GM12878 (cell line): ENCODE results near the gene AMMECR1. TPM values are rescaled to one million over a fixed set of nuclear protein-coding genes. Genes with fewer than 3 reads are reported as not detected.

Source experiments
- ATAC-seq: fragments of 200-7000 bp; cut with Tn5 transposase; 3 replicates; pipeline ENCODE4 v1.9.1; 2020; ENCODE audit warnings: mild to moderate bottlenecking, moderate library complexity
- BruUV-seq: library from RNA; stranded (reverse); fragments of 400-500 nt; replicated peaks from 2 replicates; lab custom pipeline; 2021; lab: Mats Ljungman, UMichigan
- CTCF ChIA-PET: fragments of 300-600 bp; sonication (Branson Sonifier 250); formaldehyde crosslinking; extraction: SDS; loops from one replicate; lab custom pipeline; 2021; ENCODE audit warnings: inconsistent platforms; lab: Yijun Ruan, JAX
- POLR2A ChIA-PET: fragments of 350-600 bp; formaldehyde crosslinking; extraction: SDS; loops from one replicate; lab custom pipeline; 2021; ENCODE audit warnings: inconsistent platforms; lab: Charles Lee
- RAD21 ChIA-PET: fragments of 300-600 bp; sonication (Branson Sonifier 250); formaldehyde crosslinking; loops from one replicate; lab custom pipeline; 2023; ENCODE audit warnings: antibody characterized with exemption; ENCODE audit not compliant: unreplicated experiment; lab: Charles Lee
- SMC1A ChIA-PET: fragments of 300-600 bp; sonication (Branson Sonifier 250); formaldehyde crosslinking; loops from one replicate; lab custom pipeline; 2023; ENCODE audit not compliant: unreplicated experiment, uncharacterized antibody; lab: Charles Lee
- DNase-seq: peaks from one replicate; pipeline ENCODE4 v3.0.0-alpha.2; 2011; ENCODE audit warnings: low read depth, low spot score
- FAIRE-seq: peaks from 3 replicates; lab custom pipeline; 2011; peaks lifted over from hg19 to GRCh38; lab: Jason Lieb, UNC
- H2AFZ ChIP-seq: 2 replicates; pipeline ENCODE4 v1.6.0; 2011; ENCODE audit warnings: low read depth, low read length, control low read depth; ENCODE audit not compliant: control insufficient read depth
- H3K27ac ChIP-seq: 2 replicates; pipeline ENCODE4 v1.5.1; 2011; ENCODE audit warnings: control low read depth; ENCODE audit not compliant: control insufficient read depth, insufficient read depth
- H3K27me3 ChIP-seq, 2 experiments: replicated peaks in 1 of 2; 2 replicates each; pipeline versions ENCODE4 v1.6.0 to v1.6.1; 2011; ENCODE audit warnings: low read length in 1 of 2; ENCODE audit not compliant: control insufficient read depth in 2 of 2, insufficient read depth in 2 of 2
- H3K36me3 ChIP-seq, 2 experiments: 2 replicates each; pipeline ENCODE4 v1.5.1; 2011; ENCODE audit warnings: low read length in 1 of 2; ENCODE audit not compliant: control insufficient read depth in 2 of 2, insufficient read depth in 2 of 2
- H3K4me1 ChIP-seq: 2 replicates; pipeline ENCODE4 v1.6.1; 2011; ENCODE audit warnings: mild to moderate bottlenecking, low read length, moderate library complexity, mixed read lengths; ENCODE audit not compliant: control insufficient read depth, insufficient read depth
- H3K4me2 ChIP-seq: 2 replicates; pipeline ENCODE4 v1.6.0; 2011; ENCODE audit warnings: control low read depth; ENCODE audit not compliant: control insufficient read depth, insufficient read depth
- H3K4me3 ChIP-seq: fragments of 200-600 bp; sonication (generic); 2 replicates; pipeline ENCODE4 v1.5.1; 2016
- H3K79me2 ChIP-seq: 2 replicates; pipeline ENCODE4 v1.6.0; 2011; ENCODE audit warnings: low read length; ENCODE audit not compliant: control insufficient read depth, insufficient read depth
- H3K9ac ChIP-seq: 2 replicates; pipeline ENCODE4 v1.8.0; 2011; ENCODE audit warnings: low read length, control low read depth, mixed read lengths; ENCODE audit not compliant: control insufficient read depth, insufficient read depth
- H3K9me3 ChIP-seq: replicated peaks from 3 replicates; pipeline ENCODE4 v1.5.1; 2011; ENCODE audit warnings: mild to moderate bottlenecking, low read length; ENCODE audit not compliant: control insufficient read depth, insufficient read depth
- H4K20me1 ChIP-seq: 2 replicates; pipeline ENCODE4 v1.6.0; 2011; ENCODE audit not compliant: control insufficient read depth, insufficient read depth
- BACH1 ChIP-seq: fragments of 450-650 bp; IDR thresholded peaks from 2 replicates; pipeline ENCODE4 v1.6.1; 2017; ENCODE audit warnings: mild to moderate bottlenecking, borderline replicate concordance
- BHLHE40 ChIP-seq, 2 experiments: fragments of 450-650 bp in 1 of 2; IDR thresholded peaks; 2 replicates each; pipeline ENCODE4 v1.6.1; 2011 to 2017; ENCODE audit warnings: low read depth in 2 of 2, borderline replicate concordance in 1 of 2, improper control_type of control experiment in 1 of 2, low read length in 1 of 2, mild to moderate bottlenecking in 1 of 2
- CHD1 ChIP-seq: IDR thresholded peaks from 2 replicates; pipeline ENCODE4 v1.6.1; 2012; ENCODE audit warnings: low read depth, low read length, improper control_type of control experiment
- CHD4 ChIP-seq: fragments of 200-600 bp; sonication (generic); IDR thresholded peaks from 2 replicates; pipeline ENCODE4 v1.6.1; 2016; ENCODE audit warnings: mild to moderate bottlenecking
- IRF4 ChIP-seq: IDR thresholded peaks from 2 replicates; pipeline ENCODE4 v1.6.1; 2011; ENCODE audit warnings: low read depth, low read length
- LARP7 ChIP-seq: fragments of 450-650 bp; IDR thresholded peaks from 2 replicates; pipeline ENCODE4 v1.6.1; 2017; ENCODE audit warnings: mild to moderate bottlenecking
- RB1 ChIP-seq: fragments of 450-650 bp; formaldehyde crosslinking; IDR thresholded peaks from 2 replicates; pipeline ENCODE4 v1.6.1; 2017; ENCODE audit warnings: mild to moderate bottlenecking, borderline replicate concordance
- RUNX3 ChIP-seq: IDR thresholded peaks from 2 replicates; pipeline ENCODE4 v1.6.1; 2012; ENCODE audit warnings: low read length, inconsistent platforms
- SIN3A ChIP-seq: IDR thresholded peaks from 2 replicates; pipeline ENCODE4 v1.6.1; 2012; ENCODE audit warnings: low read depth, low read length, improper control_type of control experiment
- TCF3 ChIP-seq: IDR thresholded peaks from 2 replicates; pipeline ENCODE4 v1.6.1; 2012; ENCODE audit warnings: low read depth, mild to moderate bottlenecking, low read length, borderline replicate concordance; ENCODE audit not compliant: insufficient read depth
- WGBS: methylation state at CpG from one replicate; pipeline ENCODE4 v1.1.6; 2016; ENCODE audit warnings: low lambda C conversion rate; ENCODE audit not compliant: insufficient replicate concordance, insufficient coverage; ENCODE audit errors: missing lambda C conversion rate; 5-methylcytosine and 5-hydroxymethylcytosine counted together
- in situ Hi-C: fragments of 300-500 bp; cut with MboI; formaldehyde crosslinking; loops from 9 replicates; pipeline ENCODE4 v1.14.3; 2018; ENCODE audit warnings: mixed read lengths
- intact Hi-C: fragments of 100-400 bp; cut with micrococcal nuclease; formaldehyde crosslinking; loops from one replicate; pipeline ENCODE4 v1.14.2; 2022; ENCODE audit not compliant: unreplicated experiment
- polyA plus RNA-seq, 11 experiments: library from polyadenylated mRNA; depleted of rRNA in 4 of 11; unstranded in 6 of 11; stranded (reverse) in 5 of 11; fragments of >200 nt; fragmentation: Nextera tagmentation in 4 of 11; fragmentation: Illumina TruSeq in 1 of 11; extraction: Ambion mirVana in 4 of 11; extraction: Trizol in 1 of 11; gene quantifications; 1 replicate in 1 of 11; 2 replicates in 10 of 11; pipeline versions ENCODE4 v1.2.1 to v1.2.3, GENCODE V29; 2011 to 2016; ENCODE audit warnings: inconsistent platforms in 2 of 11, missing spikeins in 2 of 11, low read depth in 1 of 11
- total RNA-seq, 4 experiments: library from RNA; depleted of rRNA in 3 of 4; stranded (reverse); fragments of >200 nt in 3 of 4; fragmentation: Illumina TruSeq in 1 of 4; extraction: Trizol in 1 of 4; gene quantifications; 2 replicates each; pipeline versions ENCODE4 v1.2.1 to v1.2.3, GENCODE V29; 2013 to 2021
- TF ChIP-seq, protein P1 (sequence below): IDR thresholded peaks from 2 replicates; pipeline ENCODE4 v1.6.1; 2011; ENCODE audit warnings: borderline replicate concordance, low read depth, mild to moderate bottlenecking, moderate library complexity, mixed read lengths, low read length; ENCODE audit not compliant: insufficient read depth; ENCODE audit errors: extremely low read length
- TF ChIP-seq, protein P2 (sequence below): fragments of 450-650 bp; formaldehyde crosslinking; IDR thresholded peaks from 2 replicates; pipeline ENCODE4 v1.5.0; 2022; ENCODE audit warnings: mild to moderate bottlenecking, missing genetic modification characterization
- TF ChIP-seq, protein P3 (sequence below): IDR thresholded peaks from 2 replicates; pipeline ENCODE4 v1.6.1; 2012; ENCODE audit warnings: low read length, inconsistent platforms

AMMECR1 gene
- total and polyA plus RNA-seq, 10 of the 15 experiments (the other 5 are each of a cell fraction or from before 2014, with no cell fraction given): 4.9 to 25.6 (median 10.7) TPM

DNA sequence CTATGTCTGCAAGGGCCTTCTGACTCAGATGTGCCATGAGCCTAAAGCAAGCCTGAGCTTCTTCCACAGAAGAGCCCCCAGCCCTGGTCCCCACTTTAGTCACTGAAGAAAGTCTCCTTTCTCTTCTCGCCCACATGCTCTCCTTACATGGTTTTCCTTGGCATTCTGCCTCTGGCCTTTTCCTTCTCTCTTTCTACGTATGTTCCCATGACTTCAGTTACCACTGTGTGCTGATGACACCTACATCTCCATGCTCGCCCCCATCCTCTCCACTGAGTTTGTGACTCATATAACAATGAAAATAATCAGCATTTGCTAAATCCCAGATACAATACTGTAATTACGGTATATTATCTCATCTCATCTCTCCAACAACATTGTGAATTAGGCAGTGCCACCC lies 149.3 kb downstream of the AMMECR1 start:
- RAD21 ChIA-PET: interaction anchor here (0.5 to 1.2 kb wide), 7 partner anchors 9 to 242 kb away, joined by 3 to 4 read pairs (median 3); no protein-coding TSS in a partner anchor
- Histone ChIP-seq H3K27ac (no peak overlapping the region), H3K27me3 (no peaks in the 10 kb centered on the region), H3K36me3 (no peaks in the 10 kb centered on the region; a peak in 1 of 4 replicates), H3K9me3 (no peaks in the 10 kb centered on the region), H3K4me1 (peaks cover 10% of the 10 kb centered on the region), H3K4me3 (no peak overlapping the region), H3K4me2 (no peak overlapping the region), H3K79me2 (no peaks in the 10 kb centered on the region), H2AFZ (no peak overlapping the region), H3K9ac (no peak overlapping the region), H4K20me1 (no peaks in the 10 kb centered on the region)
- FAIRE-seq (no peak), DNase-seq (no peak), ATAC-seq (no peak)
- no peak for TF ChIP-seq BHLHE40 (IDR thresholded peaks at IDR 0.05; ENCODE audit: borderline replicate concordance in 1 of 2, low read depth in 2 of 2, low read length in 1 of 2)
- TF ChIP-seq RB1: no peak
- TF ChIP-seq CHD4: no peak
- TF ChIP-seq, protein P1, sequence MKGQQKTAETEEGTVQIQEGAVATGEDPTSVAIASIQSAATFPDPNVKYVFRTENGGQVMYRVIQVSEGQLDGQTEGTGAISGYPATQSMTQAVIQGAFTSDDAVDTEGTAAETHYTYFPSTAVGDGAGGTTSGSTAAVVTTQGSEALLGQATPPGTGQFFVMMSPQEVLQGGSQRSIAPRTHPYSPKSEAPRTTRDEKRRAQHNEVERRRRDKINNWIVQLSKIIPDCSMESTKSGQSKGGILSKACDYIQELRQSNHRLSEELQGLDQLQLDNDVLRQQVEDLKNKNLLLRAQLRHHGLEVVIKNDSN: no peak
- TF ChIP-seq, protein P2, sequence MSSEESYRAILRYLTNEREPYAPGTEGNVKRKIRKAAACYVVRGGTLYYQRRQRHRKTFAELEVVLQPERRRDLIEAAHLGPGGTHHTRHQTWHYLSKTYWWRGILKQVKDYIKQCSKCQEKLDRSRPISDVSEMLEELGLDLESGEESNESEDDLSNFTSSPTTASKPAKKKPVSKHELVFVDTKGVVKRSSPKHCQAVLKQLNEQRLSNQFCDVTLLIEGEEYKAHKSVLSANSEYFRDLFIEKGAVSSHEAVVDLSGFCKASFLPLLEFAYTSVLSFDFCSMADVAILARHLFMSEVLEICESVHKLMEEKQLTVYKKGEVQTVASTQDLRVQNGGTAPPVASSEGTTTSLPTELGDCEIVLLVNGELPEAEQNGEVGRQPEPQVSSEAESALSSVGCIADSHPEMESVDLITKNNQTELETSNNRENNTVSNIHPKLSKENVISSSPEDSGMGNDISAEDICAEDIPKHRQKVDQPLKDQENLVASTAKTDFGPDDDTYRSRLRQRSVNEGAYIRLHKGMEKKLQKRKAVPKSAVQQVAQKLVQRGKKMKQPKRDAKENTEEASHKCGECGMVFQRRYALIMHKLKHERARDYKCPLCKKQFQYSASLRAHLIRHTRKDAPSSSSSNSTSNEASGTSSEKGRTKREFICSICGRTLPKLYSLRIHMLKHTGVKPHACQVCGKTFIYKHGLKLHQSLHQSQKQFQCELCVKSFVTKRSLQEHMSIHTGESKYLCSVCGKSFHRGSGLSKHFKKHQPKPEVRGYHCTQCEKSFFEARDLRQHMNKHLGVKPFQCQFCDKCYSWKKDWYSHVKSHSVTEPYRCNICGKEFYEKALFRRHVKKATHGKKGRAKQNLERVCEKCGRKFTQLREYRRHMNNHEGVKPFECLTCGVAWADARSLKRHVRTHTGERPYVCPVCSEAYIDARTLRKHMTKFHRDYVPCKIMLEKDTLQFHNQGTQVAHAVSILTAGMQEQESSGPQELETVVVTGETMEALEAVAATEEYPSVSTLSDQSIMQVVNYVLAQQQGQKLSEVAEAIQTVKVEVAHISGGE: no peak
- no peak for TF ChIP-seq CHD1
- TF ChIP-seq, protein P3, sequence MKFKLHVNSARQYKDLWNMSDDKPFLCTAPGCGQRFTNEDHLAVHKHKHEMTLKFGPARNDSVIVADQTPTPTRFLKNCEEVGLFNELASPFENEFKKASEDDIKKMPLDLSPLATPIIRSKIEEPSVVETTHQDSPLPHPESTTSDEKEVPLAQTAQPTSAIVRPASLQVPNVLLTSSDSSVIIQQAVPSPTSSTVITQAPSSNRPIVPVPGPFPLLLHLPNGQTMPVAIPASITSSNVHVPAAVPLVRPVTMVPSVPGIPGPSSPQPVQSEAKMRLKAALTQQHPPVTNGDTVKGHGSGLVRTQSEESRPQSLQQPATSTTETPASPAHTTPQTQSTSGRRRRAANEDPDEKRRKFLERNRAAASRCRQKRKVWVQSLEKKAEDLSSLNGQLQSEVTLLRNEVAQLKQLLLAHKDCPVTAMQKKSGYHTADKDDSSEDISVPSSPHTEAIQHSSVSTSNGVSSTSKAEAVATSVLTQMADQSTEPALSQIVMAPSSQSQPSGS: no peak
- no peak for TF ChIP-seq BACH1
- TF ChIP-seq SIN3A: no peak
- no peak for TF ChIP-seq LARP7
- no peak for TF ChIP-seq IRF4
- no peak for TF ChIP-seq RUNX3
- no peak for TF ChIP-seq TCF3
- no TSS peak for BruUV-seq
- intact Hi-C loops: no loop called here
- in situ Hi-C loops: loop anchor here (25.0 kb wide), 1 partner anchor 519 kb away; no protein-coding TSS in a partner anchor
- SMC1A ChIA-PET: interaction anchor here (1.0 to 5.2 kb wide), 5 partner anchors 9 to 240 kb away, joined by 3 to 28 read pairs (median 4); no protein-coding TSS in a partner anchor
- POLR2A ChIA-PET: no interaction called here
- CTCF ChIA-PET: interaction anchor here (0.6 to 23.7 kb wide), 19 partner anchors 9 to 678 kb away, joined by 3 to 792 read pairs (median 4); partner anchors contain the start of gene AMMECR1
- 50% methylated on average over 4 of the region's 4 CpGs for WGBS
